ENCODE measurements around the gene TMPRSS2. TPM values are rescaled to one million over a fixed set of nuclear protein-coding genes. Genes with fewer than 3 reads are reported as not detected.
"Not testable (repeated sequence)": the region's sequence is repeated elsewhere in the genome, so short reads cannot be mapped to it uniquely, and the experiment has no call there.

The TMPRSS2 gene
- total RNA-seq, 4 donors from 2014 or later, result 5.1 to 19.2 (median 12.1) TPM

DNA sequence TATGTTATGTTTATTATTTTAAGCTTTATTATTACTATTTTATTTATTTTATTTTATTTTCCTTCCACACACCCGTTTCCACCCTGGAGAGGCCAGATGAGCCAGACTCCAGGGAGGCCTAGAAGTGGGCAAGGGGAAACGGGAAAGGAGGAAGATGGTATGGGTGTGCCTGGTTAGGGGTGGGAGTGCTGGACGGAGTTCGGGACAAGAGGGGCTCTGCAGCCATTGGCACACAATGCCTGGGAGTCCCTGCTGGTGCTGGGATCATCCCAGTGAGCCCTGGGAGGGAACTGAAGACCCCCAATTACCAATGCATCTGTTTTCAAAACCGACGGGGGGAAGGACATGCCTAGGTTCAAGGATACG lies 82.4 kb downstream of the TMPRSS2 start:
- H3K4me3 ChIP-seq (ENCODE audit: low read depth, poor library complexity, severe bottlenecking), result peak overlapping the region; percentile 42
- no peak for TF ChIP-seq POLR2A (IDR thresholded peaks at IDR 0.05)
- TF ChIP-seq, protein P1, sequence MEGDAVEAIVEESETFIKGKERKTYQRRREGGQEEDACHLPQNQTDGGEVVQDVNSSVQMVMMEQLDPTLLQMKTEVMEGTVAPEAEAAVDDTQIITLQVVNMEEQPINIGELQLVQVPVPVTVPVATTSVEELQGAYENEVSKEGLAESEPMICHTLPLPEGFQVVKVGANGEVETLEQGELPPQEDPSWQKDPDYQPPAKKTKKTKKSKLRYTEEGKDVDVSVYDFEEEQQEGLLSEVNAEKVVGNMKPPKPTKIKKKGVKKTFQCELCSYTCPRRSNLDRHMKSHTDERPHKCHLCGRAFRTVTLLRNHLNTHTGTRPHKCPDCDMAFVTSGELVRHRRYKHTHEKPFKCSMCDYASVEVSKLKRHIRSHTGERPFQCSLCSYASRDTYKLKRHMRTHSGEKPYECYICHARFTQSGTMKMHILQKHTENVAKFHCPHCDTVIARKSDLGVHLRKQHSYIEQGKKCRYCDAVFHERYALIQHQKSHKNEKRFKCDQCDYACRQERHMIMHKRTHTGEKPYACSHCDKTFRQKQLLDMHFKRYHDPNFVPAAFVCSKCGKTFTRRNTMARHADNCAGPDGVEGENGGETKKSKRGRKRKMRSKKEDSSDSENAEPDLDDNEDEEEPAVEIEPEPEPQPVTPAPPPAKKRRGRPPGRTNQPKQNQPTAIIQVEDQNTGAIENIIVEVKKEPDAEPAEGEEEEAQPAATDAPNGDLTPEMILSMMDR (IDR thresholded peaks at IDR 0.05), result no peak
- 58 to 61% methylated on average over 7 of the region's 7 CpGs for WGBS, 2 donors
- intact Hi-C loops (cut with DNase I; ENCODE audit: low total_unique reads), result no loop called here
- no peak for DNase-seq (ENCODE audit: low spot score in 2 of 2)

DNA sequence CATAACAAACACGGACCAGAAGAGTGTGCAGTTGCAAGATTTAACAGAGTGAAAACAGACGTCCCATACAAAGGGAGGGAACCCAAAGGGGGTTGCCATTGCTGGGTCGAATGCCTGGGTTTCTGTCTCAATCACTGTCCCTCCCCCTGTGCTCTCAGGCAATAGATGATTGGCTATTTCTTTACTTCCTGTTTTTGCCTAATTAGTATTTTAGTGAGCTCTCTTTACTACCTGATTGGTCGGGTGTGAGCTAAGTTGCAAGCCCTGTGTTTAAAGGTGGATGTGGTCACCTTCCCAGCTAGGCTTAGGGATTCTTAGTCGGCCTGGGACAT lies 84.7 kb downstream of the TMPRSS2 start:
- 80% methylated on average over 5 of the region's 5 CpGs for WGBS, 2 donors
- H3K4me3 ChIP-seq (ENCODE audit: low read depth, poor library complexity, severe bottlenecking); DNase-seq (ENCODE audit: low spot score in 2 of 2); intact Hi-C loops (cut with DNase I; ENCODE audit: low total_unique reads): not testable (repeated sequence)

DNA sequence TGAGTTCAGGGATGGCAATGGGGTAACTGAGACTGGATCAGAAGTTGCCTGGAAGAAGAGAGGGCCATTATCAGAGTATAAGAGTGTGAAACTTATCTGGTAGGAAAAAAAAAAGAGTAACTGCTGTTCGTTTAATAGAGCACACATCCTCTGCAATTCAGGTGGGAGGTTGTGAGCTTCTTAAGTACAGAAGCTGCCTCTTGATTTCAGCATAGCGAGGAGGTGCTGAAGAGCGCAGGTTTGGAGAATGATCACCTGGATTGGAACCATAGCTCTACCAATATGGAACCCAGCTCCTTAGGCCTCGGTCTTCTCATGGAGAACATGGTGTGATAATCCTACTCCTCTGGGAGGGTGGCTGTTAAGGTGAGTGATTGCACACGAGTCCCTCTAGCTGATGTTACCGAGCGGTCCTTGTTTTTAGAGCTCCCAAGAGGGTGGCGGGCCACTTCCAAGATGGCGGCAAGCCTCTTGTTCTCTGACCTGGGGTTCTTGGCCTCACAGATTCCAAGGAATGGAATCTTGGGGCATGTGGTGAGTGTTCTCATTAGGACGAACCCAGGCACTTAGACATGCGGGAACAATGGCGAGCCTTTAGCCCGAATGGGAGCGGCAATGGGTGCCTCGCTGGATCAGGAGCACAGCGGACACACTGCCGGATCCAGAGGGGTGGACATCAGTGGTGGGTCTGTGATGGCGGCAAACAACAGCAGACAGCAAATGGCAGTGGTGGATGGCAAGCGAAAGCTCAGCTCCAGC lies 85.2 kb downstream of the TMPRSS2 start:
- intact Hi-C loops (cut with DNase I; ENCODE audit: low total_unique reads), result no loop called here
- DNase-seq (ENCODE audit: low spot score in 2 of 2), result peak in 1 of 2 donors; percentile 65
- no peak overlapping the region for H3K4me3 ChIP-seq (ENCODE audit: low read depth, poor library complexity, severe bottlenecking)
- TF ChIP-seq POLR2A (IDR thresholded peaks at IDR 0.05), result no peak
- TF ChIP-seq, protein P1 (IDR thresholded peaks at IDR 0.05), result no peak
- 93 to 94% methylated on average over 17 to 19 of the region's 19 CpGs for WGBS, 2 donors

DNA sequence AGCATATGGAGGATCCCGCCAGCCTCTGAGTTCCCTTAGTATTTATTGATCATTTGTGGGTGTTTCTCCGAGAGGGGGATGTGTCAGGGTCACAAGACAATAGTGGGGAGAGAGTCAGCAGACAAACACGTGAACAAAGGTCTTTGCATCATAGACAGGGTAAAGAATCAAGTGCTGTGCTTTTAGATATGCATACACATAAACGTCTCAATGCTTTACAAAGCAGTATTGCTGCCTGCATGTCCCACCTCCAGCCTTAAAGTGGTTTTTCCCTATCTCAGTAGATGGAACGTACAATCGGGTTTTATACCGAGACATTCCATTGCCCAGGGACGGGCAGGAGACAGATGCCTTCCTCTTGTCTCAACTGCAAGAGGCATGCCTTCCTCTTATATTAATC lies 87.0 kb downstream of the TMPRSS2 start:
- H3K4me3 ChIP-seq (ENCODE audit: low read depth, poor library complexity, severe bottlenecking); intact Hi-C loops (cut with DNase I; ENCODE audit: low total_unique reads): not testable (repeated sequence)
- WGBS, 2 donors, result 23 to 30% methylated on average over 8 of the region's 8 CpGs
- peak in 1 of 2 donors; percentile 64 for DNase-seq (ENCODE audit: low spot score in 2 of 2)

- peak overlapping the region; percentile 37 for H3K4me3 ChIP-seq (ENCODE audit: low read depth, poor library complexity, severe bottlenecking)
- peak; percentile 81 to 96 for DNase-seq (ENCODE audit: low spot score in 2 of 2)
- intact Hi-C loops (cut with DNase I; ENCODE audit: low total_unique reads), result no loop called here
- TF ChIP-seq, protein P1 (IDR thresholded peaks at IDR 0.05), result no peak
- no peak for TF ChIP-seq POLR2A (IDR thresholded peaks at IDR 0.05)
- 4 to 6% methylated on average over 52 to 54 of the region's 54 CpGs for WGBS, 2 donors
Measured at GRCh38 chr21:41419921-41420862, 87.8 kb downstream of the TMPRSS2 start.

- WGBS, 2 donors, result 93% methylated on average over 11 of the region's 11 CpGs
- TF ChIP-seq POLR2A (IDR thresholded peaks at IDR 0.05), result no peak
- TF ChIP-seq, protein P1 (IDR thresholded peaks at IDR 0.05), result no peak
- no peak overlapping the region for H3K4me3 ChIP-seq (ENCODE audit: low read depth, poor library complexity, severe bottlenecking)
- DNase-seq (ENCODE audit: low spot score in 2 of 2), result peak in 1 of 2 donors; percentile 86
- intact Hi-C loops (cut with DNase I; ENCODE audit: low total_unique reads), result no loop called here
Measured at GRCh38 chr21:41418956-41419680, 88.8 kb downstream of the TMPRSS2 start.

Data from lower leg skin (tissue), 4 donors.